Peyer's patch (tissue), 4 donors: ENCODE measurements around the gene FDX1.

ENCODE experiments used
- POLR2A ChIP-seq, 2 donors: fragments of 450-650 bp; IDR thresholded peaks; one replicate each; pipeline ENCODE4 v1.5.1; 2017; ENCODE audit warnings: antibody characterized with exemption in 2 of 2, mild to moderate bottlenecking in 2 of 2, moderate library complexity in 2 of 2
- TF ChIP-seq, protein P1 (sequence below), 6 experiments: fragments of 450-650 bp in 4 of 6; fragments of 200-600 bp in 2 of 6; sonication (generic) in 1 of 6; IDR thresholded peaks; one replicate each; pipeline ENCODE4 v1.5.1; 2017 to 2019; ENCODE audit warnings: antibody characterized with exemption in 6 of 6, mild to moderate bottlenecking in 3 of 6, moderate library complexity in 1 of 6

- TF ChIP-seq POLR2A (IDR thresholded peaks at IDR 0.05): no peak
- TF ChIP-seq, protein P1, sequence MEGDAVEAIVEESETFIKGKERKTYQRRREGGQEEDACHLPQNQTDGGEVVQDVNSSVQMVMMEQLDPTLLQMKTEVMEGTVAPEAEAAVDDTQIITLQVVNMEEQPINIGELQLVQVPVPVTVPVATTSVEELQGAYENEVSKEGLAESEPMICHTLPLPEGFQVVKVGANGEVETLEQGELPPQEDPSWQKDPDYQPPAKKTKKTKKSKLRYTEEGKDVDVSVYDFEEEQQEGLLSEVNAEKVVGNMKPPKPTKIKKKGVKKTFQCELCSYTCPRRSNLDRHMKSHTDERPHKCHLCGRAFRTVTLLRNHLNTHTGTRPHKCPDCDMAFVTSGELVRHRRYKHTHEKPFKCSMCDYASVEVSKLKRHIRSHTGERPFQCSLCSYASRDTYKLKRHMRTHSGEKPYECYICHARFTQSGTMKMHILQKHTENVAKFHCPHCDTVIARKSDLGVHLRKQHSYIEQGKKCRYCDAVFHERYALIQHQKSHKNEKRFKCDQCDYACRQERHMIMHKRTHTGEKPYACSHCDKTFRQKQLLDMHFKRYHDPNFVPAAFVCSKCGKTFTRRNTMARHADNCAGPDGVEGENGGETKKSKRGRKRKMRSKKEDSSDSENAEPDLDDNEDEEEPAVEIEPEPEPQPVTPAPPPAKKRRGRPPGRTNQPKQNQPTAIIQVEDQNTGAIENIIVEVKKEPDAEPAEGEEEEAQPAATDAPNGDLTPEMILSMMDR (IDR thresholded peaks at IDR 0.05): no peak
These were observed 79.0 kb downstream of the FDX1 start for GRCh38 chr11:110508786-110509185.
